GM12864 (cell line): ENCODE measurements around the gene PRELP.

ENCODE experiments used
- DNase-seq: peaks from one replicate; pipeline ENCODE4 v3.0.0-alpha.2; 2011; ENCODE audit warnings: low read depth
- H3K4me3 ChIP-seq: 2 replicates; pipeline ENCODE4 v1.5.1; 2011; ENCODE audit warnings: mild to moderate bottlenecking, low read depth, low read length, control low read depth
- CTCF ChIP-seq: IDR thresholded peaks from 2 replicates; pipeline ENCODE4 v1.5.1; 2011; ENCODE audit warnings: low read depth, mild to moderate bottlenecking, moderate library complexity, low read length, control low read depth, inconsistent platforms; ENCODE audit errors: missing control alignments

PRELP gene

DNA sequence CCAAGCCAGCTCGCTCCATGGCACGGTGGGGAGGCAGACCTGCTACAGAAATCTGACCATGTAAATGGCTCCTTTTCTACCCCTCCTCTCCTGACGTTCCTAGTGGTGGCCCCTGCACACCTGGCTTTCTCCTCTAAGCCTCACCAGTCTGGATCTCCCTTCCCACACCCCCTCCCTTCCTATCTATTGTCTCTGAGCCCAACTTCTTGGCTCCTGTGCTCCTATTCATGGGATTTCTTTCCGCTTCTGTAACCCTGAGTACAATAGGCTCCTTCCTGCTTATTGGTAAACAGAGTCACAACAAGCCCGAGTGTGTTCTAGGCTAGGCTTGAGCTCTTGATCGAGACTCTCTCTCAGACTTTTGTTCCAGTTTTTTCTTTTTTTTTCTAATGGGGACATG lies 35.9 kb downstream of the PRELP start:
- H3K4me3 ChIP-seq, result no peak overlapping the region
- DNase-seq, result no peak
- no peak for TF ChIP-seq CTCF

GRCh38 chr1:203511930-203512329 lies 36.3 kb downstream of the PRELP start:
- H3K4me3 ChIP-seq, result no peak overlapping the region
- no peak for TF ChIP-seq CTCF
- DNase-seq, result no peak

- no peak for DNase-seq
- TF ChIP-seq CTCF, result no peak
- no peak overlapping the region for H3K4me3 ChIP-seq
Measured at GRCh38 chr1:203512517-203512847, 36.9 kb downstream of the PRELP start.

- DNase-seq, result no peak
- no peak overlapping the region for H3K4me3 ChIP-seq
- no peak for TF ChIP-seq CTCF
Measured at GRCh38 chr1:203512848-203513584, 37.4 kb downstream of the PRELP start.

GRCh38 chr1:203513585-203514031 lies 38.0 kb downstream of the PRELP start:
- no peak for DNase-seq
- no peak for TF ChIP-seq CTCF
- no peak overlapping the region for H3K4me3 ChIP-seq

DNA sequence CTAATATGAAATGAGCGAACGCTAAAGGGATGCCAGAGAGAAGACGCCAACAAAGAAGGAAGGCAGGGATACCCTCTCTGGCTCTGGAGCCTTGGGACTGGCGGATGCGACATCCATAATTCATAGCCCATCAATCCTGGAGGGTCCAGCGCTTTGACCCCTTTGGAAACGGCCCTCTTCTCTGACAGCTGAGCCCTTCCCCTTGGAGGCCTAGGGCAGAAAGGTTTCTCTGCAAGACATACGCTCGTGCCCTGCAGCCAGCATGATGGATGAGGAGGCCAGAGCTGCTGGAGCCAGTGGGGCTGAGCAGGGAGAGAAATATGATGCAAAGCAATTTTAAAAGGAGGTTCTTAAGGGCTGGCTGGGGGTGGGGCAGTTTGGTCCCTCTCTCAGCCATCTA lies 40.6 kb downstream of the PRELP start:
- H3K4me3 ChIP-seq, result no peak overlapping the region
- no peak for TF ChIP-seq CTCF
- DNase-seq, result no peak

GRCh38 chr1:203516906-203517305 lies 41.3 kb downstream of the PRELP start:
- no peak for TF ChIP-seq CTCF
- H3K4me3 ChIP-seq, result no peak overlapping the region
- DNase-seq, result no peak
